GM21381 (cell line): ENCODE results near the gene CCDC9B.
A peak's percentile ranks its signal among the peaks of the same experiment; 100 is the strongest.

Experiments used
- ATAC-seq: cut with Tn5 transposase; IDR thresholded peaks from one replicate; pipeline ENCODE4 v1.9.1; 2021; ENCODE audit warnings: mild to moderate bottlenecking, moderate library complexity; ENCODE audit not compliant: unreplicated experiment

CCDC9B gene

DNA sequence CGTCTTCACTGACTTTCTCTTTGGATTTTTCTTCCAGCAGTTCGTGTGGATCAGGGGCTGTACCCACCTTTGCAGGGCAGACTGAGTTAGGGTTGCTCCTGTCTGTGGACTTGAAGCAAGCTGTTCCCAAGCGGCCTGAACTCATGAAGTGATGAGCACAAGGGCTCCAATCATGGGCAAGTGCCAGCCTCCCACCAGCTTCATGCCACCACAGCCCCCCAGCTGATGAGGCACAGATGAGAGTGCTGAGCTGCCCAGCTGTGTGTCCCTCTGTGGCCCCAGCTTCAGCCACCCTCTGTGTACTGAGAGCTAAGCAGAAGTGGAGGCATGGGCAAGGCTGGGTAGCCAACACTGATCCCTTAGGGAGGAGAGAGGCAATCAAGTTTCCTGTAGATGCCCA lies 29.7 kb downstream of the CCDC9B start:
- no peak for ATAC-seq

DNA sequence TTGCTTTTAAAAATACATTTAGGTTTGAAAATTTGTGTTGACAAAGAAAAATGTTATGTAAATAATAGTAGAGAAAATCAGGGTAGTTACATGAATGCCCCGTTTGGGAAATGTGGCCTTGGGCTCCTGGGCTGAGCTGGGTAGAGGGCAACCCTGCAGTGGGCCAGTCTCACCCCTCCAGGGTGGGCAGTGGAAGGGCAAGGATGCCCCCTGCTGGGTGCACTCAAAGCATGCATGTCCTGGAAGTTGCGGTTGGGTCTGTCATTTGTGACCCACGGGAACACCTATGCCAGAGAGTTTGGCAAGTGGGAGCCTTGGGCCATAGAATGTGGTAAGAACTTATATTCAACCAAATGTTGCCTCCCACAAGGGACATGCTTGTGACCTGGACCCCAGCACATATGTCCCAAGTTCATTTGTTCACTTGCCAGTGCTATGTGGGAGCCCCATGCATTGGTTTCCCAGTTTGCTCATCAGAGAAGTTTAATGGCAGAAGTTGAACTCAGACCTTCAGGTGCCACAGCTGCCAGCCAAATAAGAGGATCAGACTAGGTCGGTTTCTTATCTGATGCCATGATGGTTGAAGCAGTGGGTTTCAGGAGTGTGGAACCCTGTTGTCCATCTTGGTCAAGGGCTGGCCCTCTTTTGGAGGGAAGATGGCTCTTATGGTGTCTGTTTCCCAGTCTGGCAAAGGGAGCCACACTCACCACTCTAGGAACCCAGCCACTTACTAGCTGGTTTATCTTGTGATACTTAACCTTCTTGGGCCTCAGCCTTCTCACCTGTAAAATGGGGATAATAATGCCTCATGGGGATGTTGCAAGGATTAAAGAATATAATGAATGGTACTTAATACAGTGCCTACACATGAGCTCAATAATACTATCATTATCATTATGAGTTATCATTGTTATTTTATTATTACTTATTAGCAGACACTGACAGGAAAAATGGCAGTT lies 30.5 kb downstream of the CCDC9B start:
- no peak for ATAC-seq

DNA sequence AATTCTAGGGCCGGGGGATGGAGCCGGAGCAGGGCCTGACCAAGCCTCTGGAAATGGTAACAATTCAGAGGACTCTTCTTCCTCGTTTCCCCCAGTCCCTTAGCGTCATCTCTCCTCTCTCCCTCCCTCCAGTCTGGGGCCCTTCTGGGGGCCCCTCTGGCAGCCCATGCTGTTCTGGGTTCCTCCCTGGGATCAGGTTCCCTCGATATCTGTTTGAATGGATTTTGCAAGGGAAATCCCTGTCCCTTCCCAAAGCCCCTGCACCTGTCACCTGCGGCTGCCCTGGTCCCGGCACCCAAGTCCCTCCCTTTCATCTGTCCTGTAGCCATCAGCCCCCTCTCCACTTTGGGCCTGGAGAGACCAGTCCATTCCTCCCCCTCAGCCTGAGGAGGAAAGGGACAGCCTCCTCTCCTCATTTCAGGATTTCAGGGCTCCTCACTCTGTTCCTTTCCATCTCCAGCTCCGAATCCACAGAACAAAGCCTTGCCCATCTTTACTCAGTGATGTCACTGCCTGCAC lies 31.3 kb downstream of the CCDC9B start:
- ATAC-seq: no peak

DNA sequence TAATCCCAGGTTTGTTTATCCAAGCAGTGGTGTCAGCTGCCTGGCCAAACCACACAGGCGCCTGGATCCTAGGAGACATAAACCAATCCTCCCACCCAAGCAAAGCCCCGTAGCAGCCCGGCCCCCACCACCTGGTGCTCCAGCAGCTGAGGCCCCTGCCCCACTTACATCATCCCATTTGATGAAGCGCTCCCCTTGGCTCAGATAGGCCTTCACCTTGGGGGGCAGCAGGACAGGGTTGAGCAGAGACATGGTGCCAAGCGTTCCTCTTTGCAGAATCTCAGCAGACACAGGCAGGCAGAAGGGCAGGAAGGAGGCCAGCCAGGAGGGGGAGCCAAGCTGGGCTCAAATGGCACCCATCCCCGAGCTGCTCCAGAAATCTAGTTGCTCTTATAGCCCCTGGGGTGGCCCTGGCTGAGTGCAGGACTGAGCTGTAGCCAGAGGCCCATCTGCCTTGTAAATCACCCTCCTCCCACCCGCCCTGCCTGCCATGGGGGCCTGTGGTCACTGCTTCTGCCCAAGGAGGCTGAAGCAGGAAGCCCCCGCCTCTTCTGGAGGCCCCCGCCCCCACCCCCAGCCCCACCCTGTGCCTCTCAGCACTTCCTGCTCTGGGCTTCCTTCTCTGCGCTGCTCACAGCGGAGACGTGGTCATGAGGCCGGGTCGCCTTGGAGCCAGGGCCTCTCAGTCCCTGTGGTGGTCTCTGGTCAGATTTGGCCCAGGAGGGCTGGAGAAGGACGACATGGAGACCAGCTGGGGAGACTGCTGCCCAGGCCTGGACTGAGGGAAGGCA lies 33.1 kb downstream of the CCDC9B start, which contains the start of gene PLCB2:
PLCB2 (minus strand) TSS at position 515 of the 791 bp plus-strand sequence; CDS start at position 252, 263 bp downstream.
- peak; percentile 48 for ATAC-seq

DNA sequence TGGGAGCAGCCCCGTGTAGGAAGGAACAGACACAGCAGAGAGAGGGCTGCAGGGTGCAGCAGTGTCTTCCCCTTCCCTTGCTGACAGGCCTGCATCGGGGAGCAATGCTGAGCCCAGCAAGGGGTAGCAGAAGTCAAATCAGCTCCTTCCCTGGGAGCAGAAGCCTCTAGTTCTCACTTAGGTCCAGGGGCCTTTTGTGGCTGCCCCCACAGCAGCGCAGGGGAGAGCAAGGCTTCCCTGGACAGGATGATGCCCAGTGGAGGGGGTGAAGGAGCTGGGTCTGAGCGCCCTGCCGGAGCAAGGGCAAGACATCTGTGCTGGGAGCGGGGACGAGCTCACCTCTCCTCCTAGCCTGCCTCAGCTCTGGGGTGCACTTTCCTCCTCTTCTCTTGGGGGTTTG lies 33.8 kb downstream of the CCDC9B start:
- ATAC-seq: no peak

DNA sequence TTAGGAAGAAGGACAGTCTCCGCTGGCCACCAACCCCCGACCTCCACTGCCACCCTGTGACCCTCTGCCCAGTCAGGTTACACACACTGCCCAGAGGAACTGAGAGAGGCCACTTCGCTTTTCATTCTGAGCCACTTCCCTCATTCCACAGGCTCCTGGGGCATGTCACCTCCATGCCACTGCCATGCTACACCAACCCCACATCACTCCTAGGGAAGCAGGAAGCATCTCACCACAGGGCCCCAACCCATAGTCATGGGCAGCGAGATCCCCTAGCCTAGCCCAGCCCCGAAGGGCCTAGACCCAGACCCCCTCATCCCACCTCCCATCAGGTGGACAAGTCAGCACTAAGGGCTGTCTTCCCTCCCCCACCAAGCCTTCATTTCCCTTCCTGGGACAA lies 34.4 kb downstream of the CCDC9B start:
- ATAC-seq: no peak

DNA sequence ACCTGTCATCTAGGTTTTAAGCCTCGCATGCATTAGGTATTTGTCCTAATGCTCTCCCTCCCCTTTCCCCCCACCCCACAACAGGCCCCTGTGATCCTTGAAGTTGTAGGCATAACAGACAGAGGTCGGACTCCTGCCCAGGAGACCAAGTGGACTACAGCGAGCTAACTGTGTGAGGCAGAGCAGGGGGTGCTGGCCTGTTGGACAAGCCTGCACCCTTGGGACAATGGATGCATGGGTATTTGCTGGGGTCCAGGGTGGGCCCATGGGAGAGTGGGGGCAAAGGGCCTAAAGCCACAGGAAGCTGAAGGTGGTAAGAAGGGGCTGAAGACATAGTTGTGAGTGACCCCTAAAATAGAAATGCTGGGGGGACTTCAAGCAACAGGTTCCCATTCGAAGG lies 35.5 kb downstream of the CCDC9B start:
- ATAC-seq: no peak

DNA sequence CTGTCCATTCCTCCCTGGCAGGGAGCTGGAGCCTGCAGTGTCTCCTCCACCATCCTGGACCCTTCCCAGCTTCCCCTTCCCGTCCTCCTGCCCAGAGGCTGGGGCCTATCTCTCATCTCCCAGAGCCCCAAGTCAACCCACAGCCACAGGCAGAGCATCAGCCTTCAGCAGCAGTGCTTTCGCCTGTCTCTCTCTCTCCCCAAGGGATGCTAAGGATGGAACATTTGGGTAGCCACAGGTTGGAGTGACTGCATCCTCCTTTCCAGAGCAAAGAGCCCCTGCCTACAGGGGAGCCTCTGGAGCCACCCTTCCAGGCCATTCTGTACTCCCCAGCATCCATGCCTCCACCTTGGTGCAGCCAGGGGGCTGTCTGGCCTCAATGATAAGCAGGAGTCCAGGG lies 37.2 kb downstream of the CCDC9B start:
- no peak for ATAC-seq

DNA sequence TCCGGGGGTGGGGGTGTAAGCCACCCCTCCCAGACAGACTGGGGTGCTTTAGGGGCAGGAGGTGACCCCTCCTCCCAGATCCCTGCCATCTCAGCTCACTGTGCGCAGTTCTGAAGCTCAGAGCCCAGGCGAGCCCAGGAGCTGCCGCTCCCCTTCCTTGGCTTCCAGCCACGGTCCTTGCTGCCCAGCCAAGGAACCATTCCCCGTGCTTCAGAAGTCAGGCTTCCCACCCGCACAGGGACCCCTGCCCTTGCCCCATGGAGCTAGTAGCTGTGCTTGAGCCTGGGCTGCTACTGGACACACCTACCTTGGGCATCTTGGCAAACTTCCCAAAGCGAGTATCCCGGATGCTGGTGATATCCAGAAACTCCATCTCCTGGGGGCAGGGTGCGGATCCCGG lies 37.8 kb downstream of the CCDC9B start:
- no peak for ATAC-seq

DNA sequence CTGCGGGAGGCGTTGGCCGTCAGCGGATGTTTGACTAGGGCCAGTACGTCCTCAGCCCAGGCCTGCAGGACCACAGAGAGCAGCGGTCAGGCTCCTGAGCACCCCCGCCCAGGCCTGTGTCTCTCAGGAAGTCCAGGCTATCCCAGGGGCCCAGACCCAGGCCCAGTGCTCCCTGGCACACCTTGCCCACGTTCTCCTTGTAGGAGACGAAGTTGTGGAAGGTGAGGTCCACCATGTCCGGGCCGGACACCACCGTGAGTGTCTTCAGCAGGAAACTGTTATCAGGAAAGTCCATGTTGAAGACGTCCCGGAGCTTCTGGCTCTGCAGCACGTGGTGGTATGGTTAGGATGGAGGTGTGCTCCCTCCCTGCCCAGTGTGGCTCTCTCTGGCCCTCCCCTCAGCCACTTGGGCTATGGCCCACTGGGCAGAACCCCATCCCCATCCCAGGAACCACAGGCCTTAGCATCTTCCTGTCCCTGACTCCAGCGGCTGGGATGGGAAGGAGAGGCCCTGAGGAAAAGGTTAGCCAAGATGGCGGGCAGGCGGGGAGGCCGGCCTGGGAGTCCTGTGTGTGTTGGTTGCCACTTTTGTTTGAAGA lies 38.4 kb downstream of the CCDC9B start:
- ATAC-seq: no peak

DNA sequence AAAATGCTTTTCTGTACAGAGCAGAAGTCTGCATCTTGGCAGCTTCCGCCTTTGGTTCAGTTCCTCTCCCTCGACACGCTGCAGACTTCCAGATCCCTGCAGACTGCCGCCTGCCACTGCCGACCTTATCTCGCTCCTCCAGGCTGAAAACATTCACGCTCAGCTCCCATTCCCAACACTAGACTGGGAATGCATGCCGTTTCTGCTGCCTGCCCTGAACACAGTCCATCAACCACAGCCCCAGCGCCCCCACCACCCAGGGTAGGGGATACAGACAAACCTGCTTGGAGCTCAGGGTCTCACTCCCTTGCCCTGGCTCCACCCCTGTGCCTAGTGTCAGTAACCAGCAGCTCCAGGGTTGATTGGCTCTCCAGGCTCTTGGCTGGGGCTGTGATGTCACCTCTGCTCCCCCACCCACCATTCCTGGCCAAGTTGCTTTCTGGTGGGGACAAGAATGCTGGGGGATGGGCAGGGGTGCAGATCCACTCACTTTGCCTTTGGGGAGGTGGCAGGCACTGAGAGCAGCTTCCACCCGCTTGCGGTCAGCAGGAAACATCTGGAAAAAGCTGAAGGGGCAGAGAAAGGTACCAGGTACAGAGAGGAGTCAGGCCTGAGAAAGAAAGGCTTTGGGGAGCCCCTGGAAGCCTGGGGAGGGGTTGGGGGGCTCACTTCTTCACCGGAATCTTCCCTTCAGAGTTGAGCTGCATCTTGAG lies 39.1 kb downstream of the CCDC9B start:
- ATAC-seq: no peak

DNA sequence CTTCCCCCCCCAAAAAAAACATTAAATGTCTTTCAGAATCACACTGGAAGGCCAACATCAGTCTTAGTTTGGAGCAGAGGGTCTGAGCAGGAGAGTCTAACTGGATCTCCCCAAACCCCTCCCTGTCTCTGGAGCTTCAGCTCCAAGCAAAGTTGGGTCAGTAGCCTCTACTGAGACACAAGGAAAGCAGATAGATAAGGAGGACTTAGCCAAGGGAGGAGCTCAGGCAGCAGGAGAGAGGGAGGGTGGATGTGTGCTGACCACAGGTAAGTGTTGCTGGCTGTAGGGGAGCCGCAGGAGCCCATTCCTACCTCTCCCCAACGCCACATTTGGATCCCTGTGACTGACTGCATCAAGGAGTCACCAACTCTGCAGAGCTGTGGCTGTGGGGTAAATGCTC lies 40.0 kb downstream of the CCDC9B start:
- no peak for ATAC-seq

DNA sequence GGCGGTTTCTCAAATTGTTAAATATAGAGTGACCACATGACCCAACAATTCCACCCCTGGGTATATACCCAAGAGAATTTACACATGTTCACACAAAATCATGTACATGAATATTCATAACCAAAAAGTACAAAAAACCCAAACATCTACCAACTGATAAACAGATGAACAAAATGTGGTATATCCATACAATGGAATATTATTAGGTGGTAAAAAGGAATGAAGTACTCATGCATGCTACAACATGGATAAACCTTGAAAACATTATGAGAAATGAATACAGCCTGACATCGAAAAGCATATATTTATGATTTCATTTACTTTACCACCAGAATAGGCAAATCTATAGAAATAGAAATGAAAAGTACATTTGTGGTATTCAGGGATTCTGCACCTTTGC lies 40.4 kb downstream of the CCDC9B start:
- no peak for ATAC-seq

DNA sequence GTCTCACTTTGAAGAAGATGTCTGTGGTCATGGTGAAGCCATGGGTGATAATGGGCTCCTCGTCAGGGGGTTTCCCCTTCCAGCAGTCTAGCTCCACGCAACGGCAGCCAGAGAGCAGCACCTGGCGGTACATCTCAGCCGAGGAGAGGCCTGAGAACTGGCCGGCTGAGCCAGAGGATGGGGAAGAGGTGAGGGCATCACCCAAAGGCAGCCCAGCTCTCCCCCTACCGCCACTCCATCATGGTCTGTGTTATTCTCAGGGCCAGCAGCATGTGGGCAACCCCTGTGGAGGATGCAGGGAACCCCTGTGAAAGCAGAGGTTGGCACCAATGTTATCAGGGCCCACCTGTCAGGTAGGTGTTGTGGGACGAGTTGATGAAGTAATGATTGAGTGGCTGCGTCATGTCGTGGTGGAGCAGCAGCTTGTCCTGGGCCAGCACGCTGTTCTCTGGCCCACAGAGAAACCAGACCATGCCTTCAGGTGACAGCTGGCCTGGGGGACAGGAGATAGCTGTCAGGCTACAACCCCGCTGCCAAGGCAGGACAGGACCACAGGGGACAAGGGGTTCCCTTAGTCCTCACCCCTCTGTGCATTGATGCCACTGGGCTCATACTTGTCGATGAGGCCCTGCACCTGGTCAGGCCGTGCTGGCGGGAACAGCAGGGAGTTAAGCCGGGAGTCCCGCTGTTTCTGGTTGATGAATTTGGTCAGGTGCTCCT lies 42.4 kb downstream of the CCDC9B start:
- ATAC-seq: no peak

DNA sequence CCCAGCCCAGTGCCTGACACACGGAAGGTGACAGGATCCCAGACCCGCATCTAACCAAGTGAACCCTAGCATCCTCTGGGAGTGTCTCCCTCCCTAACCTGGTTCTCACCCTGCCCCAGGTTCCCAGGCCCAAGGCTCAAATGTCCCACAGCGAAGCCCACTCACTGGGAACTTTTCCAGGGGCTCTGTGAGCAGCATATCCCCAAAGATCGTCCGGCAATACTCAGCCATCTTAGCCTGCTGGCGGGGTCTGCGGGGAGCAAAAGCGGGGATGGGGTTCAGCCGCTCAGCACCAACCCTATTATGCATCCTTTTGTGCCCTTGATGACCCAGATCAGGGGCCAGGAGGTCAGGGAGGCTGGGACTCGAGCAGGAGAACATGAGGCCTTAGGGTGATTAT lies 43.4 kb downstream of the CCDC9B start:
- no peak for ATAC-seq

DNA sequence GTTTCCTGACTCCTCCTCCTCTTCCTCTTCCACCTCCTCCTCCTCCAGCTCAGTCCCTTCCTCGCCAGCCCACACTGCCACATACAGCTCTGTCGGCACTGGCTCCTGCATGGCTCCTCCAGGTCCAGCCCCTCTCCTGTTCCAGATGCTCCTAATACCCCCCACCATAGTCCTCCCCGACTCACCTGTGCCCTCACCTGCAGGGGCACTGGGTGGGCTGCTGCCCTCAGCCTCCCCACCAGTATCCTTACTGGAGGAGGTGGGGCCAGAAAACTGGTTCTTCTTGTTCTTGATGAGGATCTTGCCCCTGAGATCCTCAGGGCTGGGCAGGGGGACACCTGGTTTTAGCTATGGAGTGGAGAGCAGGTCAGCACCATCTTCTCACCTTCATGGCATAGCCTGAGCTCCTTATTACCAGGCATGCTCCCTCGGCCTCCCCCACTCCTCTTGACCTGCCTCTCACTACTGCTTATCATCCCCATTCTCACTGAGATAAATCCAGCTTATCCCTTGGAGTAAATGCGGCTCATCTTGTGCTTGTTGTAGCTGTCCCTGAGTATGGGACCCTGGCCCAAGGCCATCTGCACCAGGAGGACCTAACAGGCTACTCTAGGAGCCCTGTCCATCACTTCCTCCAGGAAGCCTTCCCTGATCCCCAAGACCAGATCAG lies 44.0 kb downstream of the CCDC9B start:
- no peak for ATAC-seq

DNA sequence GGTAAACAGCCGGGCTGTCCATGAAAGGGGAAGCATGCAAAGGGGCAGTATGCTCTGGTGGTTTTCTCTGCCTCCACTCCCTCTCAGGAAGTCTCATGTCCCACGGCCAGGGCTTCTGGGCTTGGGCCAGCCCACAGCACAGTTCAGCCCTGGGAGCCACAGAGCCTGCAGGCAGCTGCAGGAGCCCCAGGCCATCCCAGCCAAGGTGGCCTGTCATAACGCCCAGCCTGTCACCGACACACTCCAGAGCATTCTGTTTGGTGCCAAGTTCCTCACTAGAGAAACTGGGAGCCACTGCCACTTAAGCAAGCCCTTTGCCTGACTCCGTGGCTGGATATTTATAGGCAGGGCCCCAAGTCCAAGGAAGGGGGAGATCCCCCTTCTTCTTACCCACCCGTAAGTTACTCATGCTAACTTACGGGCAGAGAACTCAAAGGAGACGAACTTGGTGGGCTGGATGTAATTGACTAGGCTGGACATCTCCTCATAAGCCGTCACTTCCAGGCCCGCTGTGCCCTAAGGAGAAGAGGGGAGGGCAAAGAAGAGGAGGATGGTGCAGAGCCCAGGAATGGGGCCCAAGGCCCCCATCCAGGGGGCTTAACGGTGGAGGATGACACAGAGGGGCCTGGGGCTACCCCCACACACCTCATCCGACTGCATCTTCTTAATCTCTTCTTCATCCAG lies 44.7 kb downstream of the CCDC9B start:
- no peak for ATAC-seq

DNA sequence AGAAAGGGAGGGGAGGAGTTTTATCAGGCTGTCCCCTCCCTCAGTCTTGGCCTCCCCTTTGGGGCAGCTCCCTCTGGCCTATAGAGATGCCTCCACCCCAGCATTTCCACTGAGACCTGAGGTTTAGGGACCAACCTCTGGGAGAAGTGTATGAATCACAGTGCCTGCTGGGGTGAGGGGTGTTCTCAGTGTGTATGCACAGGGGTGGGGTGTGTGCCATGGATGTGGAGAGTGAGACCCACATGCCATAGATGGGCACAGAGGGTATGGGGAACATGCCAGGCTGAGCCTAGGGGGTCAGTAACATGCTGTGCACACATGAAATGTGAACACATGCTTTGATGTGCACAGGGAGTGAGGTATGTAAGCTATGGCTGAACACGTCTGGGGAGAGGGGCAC lies 45.4 kb downstream of the CCDC9B start:
- no peak for ATAC-seq
